GM12892 (cell line): ENCODE results near the gene JMY.

Source experiments
- POLR2A ChIP-seq: IDR thresholded peaks from 2 replicates; pipeline ENCODE4 v1.6.1; 2011; ENCODE audit warnings: low read depth, low read length, control low read depth
- POLR2AphosphoS5 ChIP-seq: IDR thresholded peaks from 2 replicates; pipeline ENCODE4 v1.6.1; 2011; ENCODE audit warnings: low read depth, low read length, control low read depth

DNA sequence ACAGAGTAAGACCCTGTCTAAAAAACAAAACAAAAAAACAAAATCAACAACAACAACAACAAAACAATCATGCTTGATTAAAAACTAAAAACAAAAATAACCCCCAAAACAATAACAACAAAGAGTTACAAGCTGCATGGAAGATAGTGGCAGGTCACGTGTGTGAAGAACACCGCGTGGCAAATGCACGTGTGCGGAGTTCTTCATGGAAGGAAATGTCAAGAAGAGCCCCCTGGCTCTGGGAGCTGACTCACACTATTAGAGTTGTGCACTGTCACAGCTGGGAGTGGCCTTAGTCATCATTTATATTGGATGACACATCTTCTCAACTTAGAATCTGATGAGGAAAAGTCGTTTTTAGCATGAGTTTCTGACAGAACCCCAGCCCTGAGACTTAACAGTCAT lies 110.5 kb downstream of the JMY start:
- TF ChIP-seq POLR2A (no peak), POLR2AphosphoS5 (no peak)
